Activated naive CD4-positive, alpha-beta T cell (primary cell): ENCODE data around the gene SLC13A1.

ENCODE experiments used
- DNase-seq, 4 experiments: peaks; one replicate each; lab custom pipeline; 2025; lab: John Stamatoyannopoulos, UW

Gene SLC13A1

DNA sequence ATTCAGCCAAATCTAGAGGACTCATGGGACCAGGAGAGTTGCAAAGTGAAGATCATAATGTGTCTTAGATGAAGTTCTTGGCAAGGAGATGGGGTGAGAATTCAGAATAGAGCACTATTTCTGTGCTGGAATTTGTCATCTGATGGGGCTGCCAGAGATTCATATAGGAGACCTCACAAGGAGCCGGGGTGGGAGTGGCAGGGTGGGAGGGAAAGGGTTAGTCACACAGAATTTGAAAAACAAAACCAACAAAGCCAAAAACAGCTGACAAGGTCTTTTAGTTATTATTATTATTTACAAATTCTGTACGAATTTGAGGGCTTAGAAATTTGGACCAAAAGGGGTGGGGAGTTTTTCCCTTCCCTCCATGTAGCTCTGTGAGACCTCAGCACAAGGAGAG lies 1.7 kb downstream of the SLC13A1 start:
- DNase-seq = no peak

GRCh38 chr7:123193235-123193634 lies 6.5 kb downstream of the SLC13A1 start:
- no peak for DNase-seq

GRCh38 chr7:123191132-123191531 lies 8.6 kb downstream of the SLC13A1 start:
- no peak for DNase-seq

DNA sequence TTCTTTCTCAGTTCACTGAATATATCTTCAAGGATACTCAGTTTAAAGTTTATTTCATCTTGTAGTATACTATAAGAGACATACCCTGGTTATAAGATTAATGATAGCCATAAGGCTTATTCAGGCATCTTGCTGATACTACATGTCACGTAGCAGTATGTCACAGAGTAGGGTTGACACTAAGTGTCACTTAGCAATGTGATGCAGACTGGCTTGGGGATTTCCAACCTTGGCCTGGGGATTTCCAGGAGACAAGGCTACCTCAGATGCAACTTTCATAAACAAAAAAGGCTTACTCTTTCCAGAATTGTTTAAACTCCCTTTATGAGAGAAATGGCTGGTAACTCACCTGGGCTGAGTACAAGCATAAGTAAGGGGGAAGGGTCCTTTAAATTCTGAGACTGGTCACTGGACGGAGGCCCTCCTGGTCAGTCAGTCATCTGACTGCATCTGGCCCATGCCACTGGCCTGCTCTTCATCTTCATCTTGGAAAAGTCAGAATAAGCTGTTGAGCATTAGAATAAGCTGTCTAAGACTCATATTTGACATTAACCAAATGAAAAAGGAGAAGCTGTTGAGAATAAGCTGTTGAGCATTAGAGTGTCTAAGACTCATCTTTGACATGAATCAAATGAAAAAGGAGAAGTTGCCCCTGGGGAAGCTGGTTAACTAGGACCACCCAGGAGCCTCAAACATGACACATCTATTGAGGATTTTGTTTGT lies 9.5 kb downstream of the SLC13A1 start:
- DNase-seq = no peak

DNA sequence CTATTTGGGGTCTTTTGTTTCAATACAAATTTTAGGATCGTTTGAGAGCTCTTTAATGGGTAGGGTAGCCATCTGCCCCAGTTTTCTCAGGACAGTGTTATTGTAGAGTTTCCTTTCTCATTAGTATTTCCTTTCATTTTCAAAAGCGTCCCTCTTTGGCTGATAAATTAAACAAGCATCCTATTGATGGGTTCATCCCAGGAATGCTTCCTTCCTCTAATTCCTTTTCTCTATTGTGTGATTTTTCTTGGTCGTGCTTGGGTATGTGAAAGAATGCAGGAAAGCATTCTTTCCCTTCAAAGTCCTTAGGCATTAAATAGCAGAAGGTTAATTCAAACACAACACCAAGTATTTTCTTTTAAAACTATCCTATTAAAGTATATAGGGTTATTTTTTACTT lies 14.0 kb downstream of the SLC13A1 start:
- DNase-seq = no peak

DNA sequence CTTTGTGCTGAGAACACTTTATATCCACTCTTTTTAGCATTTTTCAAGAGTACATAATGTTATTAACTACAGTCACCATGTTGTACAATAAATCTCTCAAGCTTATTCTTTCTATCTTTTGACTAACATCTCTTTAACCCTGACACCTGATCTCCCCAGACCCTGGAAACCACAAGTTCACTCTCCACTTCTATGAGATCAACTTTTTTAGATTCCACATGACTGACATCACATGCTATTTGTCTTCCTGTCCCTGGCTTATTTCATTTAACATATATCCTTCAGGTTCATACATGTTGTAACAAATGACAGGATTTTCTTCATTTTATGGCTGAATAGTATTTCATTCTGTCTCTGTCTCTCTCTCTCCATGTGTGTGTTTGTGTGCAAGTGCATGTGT lies 15.5 kb downstream of the SLC13A1 start:
- no peak for DNase-seq

- no peak for DNase-seq
Observed at GRCh38 chr7:123183431-123183830, 16.3 kb downstream of the SLC13A1 start.

DNA sequence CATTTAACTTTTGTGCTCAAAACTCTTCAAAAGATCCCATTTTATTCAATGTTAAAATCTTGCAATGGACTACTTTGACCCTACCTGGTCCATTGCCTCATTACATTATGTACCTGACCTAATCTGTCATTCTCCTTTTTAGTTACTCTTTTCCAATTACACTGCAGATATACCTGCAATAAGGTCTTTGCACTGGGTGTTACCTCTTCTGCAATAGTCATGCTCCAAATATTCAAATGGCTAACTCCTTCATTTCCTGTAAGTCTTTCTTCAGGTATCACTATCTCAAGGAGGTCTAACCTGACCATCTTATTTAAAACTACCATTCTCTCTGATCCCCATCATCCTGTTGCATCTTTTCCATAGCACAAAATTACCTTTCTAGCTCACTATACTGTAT lies 22.3 kb downstream of the SLC13A1 start:
- no peak for DNase-seq

GRCh38 chr7:123170333-123171246 lies 29.2 kb downstream of the SLC13A1 start:
- no peak for DNase-seq

- no peak for DNase-seq
Observed at GRCh38 chr7:123169065-123169464, 30.7 kb downstream of the SLC13A1 start.

DNA sequence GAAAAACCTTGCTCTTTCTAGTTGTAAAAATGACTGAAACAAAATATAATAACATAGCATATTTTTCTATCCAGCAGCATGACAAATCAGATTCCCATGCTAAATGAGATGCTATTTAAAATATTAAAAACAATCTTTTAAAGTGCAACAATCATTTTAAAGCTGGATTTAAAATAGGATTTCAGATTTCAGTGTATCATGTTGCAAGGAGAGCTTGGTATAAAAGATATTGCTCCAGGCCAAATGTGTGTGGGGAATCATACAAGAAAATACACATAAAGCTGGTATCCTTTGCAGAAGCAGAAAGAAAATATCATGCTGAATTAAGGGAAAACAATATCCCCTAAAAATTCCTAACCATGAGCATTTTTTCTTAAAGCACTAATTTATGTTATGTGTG lies 42.2 kb downstream of the SLC13A1 start:
- no peak for DNase-seq

DNA sequence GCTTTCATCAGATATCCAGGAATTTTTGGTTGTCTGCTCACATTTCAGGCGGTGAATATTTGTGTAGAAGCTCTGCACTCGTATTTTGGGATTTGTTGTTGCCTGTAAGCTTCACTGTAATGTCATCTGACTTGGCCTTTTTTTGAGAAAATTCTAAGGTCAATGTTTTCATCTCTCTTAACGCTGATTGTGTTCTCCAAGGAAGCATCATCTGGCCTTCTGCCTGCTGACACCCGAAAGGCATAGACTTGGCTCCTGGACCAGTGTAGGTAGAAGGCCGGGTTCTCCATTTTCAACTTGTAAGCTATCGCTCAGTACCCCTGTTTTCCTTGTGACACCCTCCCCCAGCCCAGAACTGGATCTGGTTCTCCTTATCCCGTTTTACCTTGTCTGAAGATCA lies 44.2 kb downstream of the SLC13A1 start:
- no peak for DNase-seq

DNA sequence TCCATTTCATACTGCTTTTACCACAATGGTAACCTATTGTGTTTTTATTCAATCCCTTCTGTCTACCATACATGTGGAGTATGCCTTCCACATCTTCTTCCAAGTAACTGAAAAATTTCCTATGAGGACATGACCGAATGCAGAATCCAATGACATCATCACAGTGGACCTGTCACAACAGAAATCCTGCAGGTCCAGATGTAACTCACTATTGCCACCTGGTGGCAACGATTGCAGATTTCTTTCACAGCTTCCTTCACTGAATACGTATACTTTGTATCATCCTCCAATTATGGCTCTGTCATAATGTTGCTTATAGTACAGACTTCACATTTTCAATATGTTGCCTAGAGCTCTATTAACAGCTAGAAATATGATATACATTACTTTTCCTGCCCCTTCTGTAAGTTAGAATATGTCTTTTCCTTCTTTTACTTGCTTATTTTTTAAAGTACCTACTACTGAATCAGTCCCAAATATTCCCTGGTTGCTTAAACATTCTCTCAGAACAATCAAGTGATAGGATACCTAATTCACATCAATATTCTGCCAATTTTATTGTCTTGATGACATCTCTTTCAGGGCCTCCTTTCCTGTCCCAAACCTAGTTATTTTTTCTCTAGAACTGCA lies 45.4 kb downstream of the SLC13A1 start:
- no peak for DNase-seq

DNA sequence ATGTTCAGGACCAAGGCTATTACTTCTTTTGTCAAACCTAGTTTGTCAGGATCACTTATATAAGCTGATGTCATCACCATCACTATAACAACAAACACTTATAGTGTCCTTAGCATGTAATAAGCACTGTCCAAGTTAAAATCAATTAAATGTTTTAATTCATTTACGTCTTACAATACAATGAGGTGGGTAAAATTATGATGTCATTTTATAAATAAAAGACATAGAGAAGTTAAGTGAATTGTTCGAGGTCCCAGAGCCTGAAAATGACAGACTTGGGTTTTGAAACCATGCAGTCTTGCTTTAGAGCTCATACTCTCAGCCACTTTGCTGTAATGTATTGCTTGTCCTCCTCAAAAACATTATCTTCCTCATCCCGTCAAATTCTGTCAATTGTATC lies 48.3 kb downstream of the SLC13A1 start:
- no peak for DNase-seq

- no peak for DNase-seq
Observed at GRCh38 chr7:123148813-123149212, 51.0 kb downstream of the SLC13A1 start.

GRCh38 chr7:123143252-123144006 lies 56.3 kb downstream of the SLC13A1 start:
- DNase-seq = no peak

DNA sequence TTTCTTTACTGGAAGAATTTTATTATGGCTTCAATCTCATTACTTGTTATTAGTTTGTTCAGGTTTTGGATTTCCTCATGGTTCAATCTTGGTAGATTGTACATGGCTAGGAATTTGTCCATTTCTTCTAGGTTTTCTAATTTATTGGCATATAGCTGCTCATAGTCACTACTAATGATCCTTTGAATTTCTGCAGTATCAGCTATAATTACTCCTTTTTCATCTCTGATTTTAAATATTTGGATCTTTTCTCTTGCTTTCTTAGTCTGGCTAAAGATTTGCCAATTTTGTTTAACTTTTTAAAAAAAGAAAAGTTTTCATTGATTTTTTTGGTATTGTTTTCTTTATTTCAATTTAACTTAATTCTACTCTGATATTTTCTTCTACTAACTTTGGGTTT lies 59.2 kb downstream of the SLC13A1 start:
- no peak for DNase-seq

DNA sequence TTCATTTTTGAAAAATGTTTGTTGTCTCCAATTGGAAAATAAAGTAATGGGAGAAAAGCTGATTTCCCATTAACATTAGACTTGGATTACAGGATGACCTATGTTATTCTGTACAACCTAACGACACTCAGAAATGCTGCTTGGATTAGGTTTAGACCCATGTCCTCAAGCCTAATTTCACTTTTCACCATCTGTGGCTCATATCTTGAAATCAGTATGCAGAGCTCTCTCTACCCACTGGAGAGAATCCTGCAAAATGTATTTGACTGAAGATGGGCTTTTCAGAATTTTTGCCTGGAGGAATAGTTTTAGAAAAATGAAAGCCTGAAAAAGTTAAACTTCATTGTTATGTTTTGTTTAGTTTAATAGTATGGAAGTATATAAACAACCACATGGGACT lies 63.8 kb downstream of the SLC13A1 start:
- no peak for DNase-seq

DNA sequence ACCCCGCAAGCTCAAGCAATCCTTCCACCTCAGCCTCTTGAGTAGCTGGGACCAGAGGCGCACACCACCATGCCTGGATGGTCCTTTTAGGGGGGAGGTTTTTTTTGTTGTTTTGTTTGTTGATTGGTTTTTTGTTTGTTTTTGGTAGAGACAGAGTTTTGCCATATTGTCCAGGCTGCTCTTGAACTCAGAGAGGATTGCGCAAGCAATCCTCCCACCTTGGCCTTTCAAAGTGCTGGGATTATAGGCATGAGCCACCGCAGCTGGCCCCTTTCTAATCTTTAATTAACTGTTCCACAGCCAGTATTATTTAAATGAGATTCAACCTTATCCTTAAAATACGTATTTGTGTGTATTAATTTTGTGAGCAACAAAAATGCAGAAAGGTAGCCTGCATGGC lies 65.8 kb downstream of the SLC13A1 start:
- DNase-seq = no peak

- DNase-seq = no peak
Observed at GRCh38 chr7:123131961-123132360, 67.8 kb downstream of the SLC13A1 start.

GRCh38 chr7:123131556-123131955 lies 68.2 kb downstream of the SLC13A1 start:
- no peak for DNase-seq

- no peak for DNase-seq
Observed at GRCh38 chr7:123131140-123131539, 68.6 kb downstream of the SLC13A1 start.
